ENCODE measurements around the gene CAD. TPM values are rescaled to one million over a fixed set of nuclear protein-coding genes. Genes with fewer than 3 reads are reported as not detected.

CAD gene
- total RNA-seq, 1 donor from 2014 or later: 85.1 TPM

DNA sequence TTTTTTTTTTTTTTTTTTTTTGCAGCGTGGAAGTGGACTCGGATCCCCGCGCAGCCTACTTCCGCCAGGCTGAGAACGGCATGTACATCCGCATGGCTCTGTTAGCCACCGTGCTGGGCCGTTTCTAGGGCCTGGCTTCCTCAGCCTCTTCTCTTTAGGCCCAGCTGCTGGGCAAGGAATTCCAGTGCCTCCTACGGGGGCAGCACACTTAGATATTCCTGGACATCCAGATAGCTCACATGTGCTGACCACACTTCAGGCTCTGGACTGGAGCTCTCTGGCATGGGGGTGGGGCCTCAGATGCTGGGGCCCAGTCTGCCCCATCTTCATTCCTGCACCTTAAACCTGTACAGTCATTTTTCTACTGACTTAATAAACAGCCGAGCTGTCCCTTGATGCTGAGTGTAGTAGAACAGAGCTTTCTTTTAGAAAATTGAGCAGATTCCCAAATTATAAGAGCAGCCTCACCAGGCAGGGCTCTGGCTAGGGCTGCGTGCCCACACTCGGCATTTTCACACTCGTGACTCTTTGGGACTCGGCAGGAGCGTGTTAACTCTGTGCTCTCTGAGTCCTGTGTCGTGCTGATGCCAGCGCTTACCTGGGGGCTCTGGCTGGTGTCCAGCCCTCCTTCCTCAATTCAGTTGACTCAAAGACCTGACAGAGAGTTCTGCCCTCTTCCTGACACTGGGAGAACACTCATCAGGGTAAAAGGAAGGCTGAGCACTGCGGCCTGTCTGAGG lies 26.4 kb downstream of the CAD start:
- Mint-ChIP-seq H3K4me3 (no peak overlapping the region), H3K4me1 (ENCODE audit: unreplicated experiment) (no peaks in the 10 kb centered on the region), H3K36me3 (peaks cover 9% of the 10 kb centered on the region), H3K27me3 (peaks cover 12% of the 10 kb centered on the region), H3K27ac (no peak overlapping the region), H3K9me3 (no peaks in the 10 kb centered on the region)
- no peak for DNase-seq (ENCODE audit: extremely low spot score, unreplicated experiment)
- TF ChIP-seq CTCF (conservative IDR thresholded peaks at IDR 0.05): no peak

- peaks cover 6% of the 10 kb centered on the region for H3K36me3 Mint-ChIP-seq
- DNase-seq (ENCODE audit: extremely low spot score, unreplicated experiment): no peak
- no peak overlapping the region for H3K4me3 Mint-ChIP-seq
- H3K4me1 Mint-ChIP-seq (ENCODE audit: unreplicated experiment): peaks cover 7% of the 10 kb centered on the region
- no peak for TF ChIP-seq CTCF (conservative IDR thresholded peaks at IDR 0.05)
- H3K27ac Mint-ChIP-seq: no peak overlapping the region
- peaks cover 19% of the 10 kb centered on the region for H3K27me3 Mint-ChIP-seq
- no peaks in the 10 kb centered on the region for H3K9me3 Mint-ChIP-seq
Observed at GRCh38 chr2:27245116-27245515, 27.9 kb downstream of the CAD start.

GRCh38 chr2:27245626-27246025 lies 28.5 kb downstream of the CAD start:
- no peak for DNase-seq (ENCODE audit: extremely low spot score, unreplicated experiment)
- no peak overlapping the region for H3K4me3 Mint-ChIP-seq
- no peak overlapping the region for H3K27ac Mint-ChIP-seq
- H3K27me3 Mint-ChIP-seq: peaks cover 21% of the 10 kb centered on the region
- TF ChIP-seq CTCF (conservative IDR thresholded peaks at IDR 0.05): no peak
- H3K4me1 Mint-ChIP-seq (ENCODE audit: unreplicated experiment): peaks cover 7% of the 10 kb centered on the region
- H3K36me3 Mint-ChIP-seq: peaks cover 3% of the 10 kb centered on the region
- no peaks in the 10 kb centered on the region for H3K9me3 Mint-ChIP-seq

- Mint-ChIP-seq H3K4me1 (ENCODE audit: unreplicated experiment) (peaks cover 7% of the 10 kb centered on the region), H3K9me3 (no peaks in the 10 kb centered on the region), H3K27ac (no peak overlapping the region), H3K4me3 (no peak overlapping the region), H3K36me3 (peaks cover 3% of the 10 kb centered on the region), H3K27me3 (peaks cover 38% of the 10 kb centered on the region)
- no peak for DNase-seq (ENCODE audit: extremely low spot score, unreplicated experiment)
- no peak for TF ChIP-seq CTCF (conservative IDR thresholded peaks at IDR 0.05)
Observed at GRCh38 chr2:27247893-27248292, 30.7 kb downstream of the CAD start.

GRCh38 chr2:27249159-27249890 lies 32.2 kb downstream of the CAD start:
- H3K27me3 Mint-ChIP-seq: peaks cover 41% of the 10 kb centered on the region
- H3K4me3 Mint-ChIP-seq: no peak overlapping the region
- no peaks in the 10 kb centered on the region for H3K36me3 Mint-ChIP-seq
- H3K4me1 Mint-ChIP-seq (ENCODE audit: unreplicated experiment): peaks cover 7% of the 10 kb centered on the region
- DNase-seq (ENCODE audit: extremely low spot score, unreplicated experiment): no peak
- TF ChIP-seq CTCF (conservative IDR thresholded peaks at IDR 0.05): no peak
- no peaks in the 10 kb centered on the region for H3K9me3 Mint-ChIP-seq
- no peak overlapping the region for H3K27ac Mint-ChIP-seq
